Kidney epithelial cell (primary cell): ENCODE results near the gene RAB6B. TPM values are rescaled to one million over a fixed set of nuclear protein-coding genes. Genes with fewer than 3 reads are reported as not detected.

ENCODE experiments used
- DNase-seq: peaks from one replicate; pipeline ENCODE4 v3.0.0-alpha.2; 2010; ENCODE audit warnings: low read depth
- H3K27me3 ChIP-seq: 2 replicates; pipeline ENCODE4 v1.6.0; 2011; ENCODE audit warnings: low read length; ENCODE audit not compliant: control insufficient read depth, insufficient read depth
- H3K36me3 ChIP-seq: 2 replicates; pipeline ENCODE4 v1.5.1; 2011; ENCODE audit warnings: low read length; ENCODE audit not compliant: control insufficient read depth, insufficient read depth
- H3K4me3 ChIP-seq: 2 replicates; pipeline ENCODE4 v1.5.1; 2011; ENCODE audit warnings: low read depth, mild to moderate bottlenecking, control low read depth, low read length
- total RNA-seq: library from RNA; depleted of rRNA; stranded (reverse); fragments of >200 nt; gene quantifications from 2 replicates; pipeline ENCODE4 v1.2.3, GENCODE V29; 2015
- TF ChIP-seq, protein P1 (sequence below): IDR thresholded peaks from 2 replicates; pipeline ENCODE4 v1.5.1; 2011; ENCODE audit warnings: mild to moderate bottlenecking, moderate library complexity, low read length, control low read depth, inconsistent platforms; ENCODE audit not compliant: insufficient read depth, poor library complexity, severe bottlenecking

The RAB6B gene
- total RNA-seq, 1 donor from 2014 or later = 4.4 TPM

DNA sequence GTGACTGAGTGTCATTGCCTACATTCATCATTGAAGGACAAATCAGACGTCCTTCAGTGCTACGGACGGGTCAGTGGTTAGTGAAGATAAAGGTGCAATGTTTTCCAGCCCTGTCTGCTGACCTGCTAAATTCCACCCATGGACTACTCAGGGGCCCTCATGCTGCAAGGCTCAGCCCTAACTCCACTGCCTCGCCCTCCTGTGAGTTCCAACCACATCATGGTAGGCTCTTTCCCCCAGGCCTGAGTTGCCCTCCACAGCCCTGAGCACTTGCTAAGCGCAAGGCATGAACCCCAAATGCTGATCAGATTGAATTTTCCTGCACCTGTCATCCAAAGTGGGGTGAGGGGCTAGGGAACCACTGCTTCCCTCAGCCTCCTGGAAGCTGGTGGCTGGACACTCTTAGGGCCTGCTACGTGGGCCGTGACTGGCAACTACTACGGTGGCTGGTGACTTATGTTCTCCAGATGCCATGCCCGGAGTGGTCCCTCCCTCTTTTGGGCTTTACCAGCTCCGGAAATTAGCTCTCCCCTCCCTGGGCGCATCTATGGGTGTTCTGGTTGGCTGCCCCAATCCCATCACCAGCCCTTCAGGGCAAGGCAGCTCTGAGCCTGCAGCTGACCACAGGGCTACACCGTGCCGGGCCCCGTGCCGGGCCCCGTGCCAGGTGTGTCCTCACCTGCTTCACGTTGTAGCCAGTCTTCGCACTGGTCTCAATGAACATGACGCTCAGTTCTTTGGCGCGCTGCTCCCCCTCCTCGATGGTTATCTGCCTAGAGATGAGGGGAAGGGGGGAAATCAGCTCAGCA is 58.0 kb downstream of the RAB6B start:
- Histone ChIP-seq H3K4me3 (no peak overlapping the region), H3K27me3 (no peaks in the 10 kb centered on the region), H3K36me3 (no peaks in the 10 kb centered on the region)
- no peak for DNase-seq
- TF ChIP-seq, protein P1, sequence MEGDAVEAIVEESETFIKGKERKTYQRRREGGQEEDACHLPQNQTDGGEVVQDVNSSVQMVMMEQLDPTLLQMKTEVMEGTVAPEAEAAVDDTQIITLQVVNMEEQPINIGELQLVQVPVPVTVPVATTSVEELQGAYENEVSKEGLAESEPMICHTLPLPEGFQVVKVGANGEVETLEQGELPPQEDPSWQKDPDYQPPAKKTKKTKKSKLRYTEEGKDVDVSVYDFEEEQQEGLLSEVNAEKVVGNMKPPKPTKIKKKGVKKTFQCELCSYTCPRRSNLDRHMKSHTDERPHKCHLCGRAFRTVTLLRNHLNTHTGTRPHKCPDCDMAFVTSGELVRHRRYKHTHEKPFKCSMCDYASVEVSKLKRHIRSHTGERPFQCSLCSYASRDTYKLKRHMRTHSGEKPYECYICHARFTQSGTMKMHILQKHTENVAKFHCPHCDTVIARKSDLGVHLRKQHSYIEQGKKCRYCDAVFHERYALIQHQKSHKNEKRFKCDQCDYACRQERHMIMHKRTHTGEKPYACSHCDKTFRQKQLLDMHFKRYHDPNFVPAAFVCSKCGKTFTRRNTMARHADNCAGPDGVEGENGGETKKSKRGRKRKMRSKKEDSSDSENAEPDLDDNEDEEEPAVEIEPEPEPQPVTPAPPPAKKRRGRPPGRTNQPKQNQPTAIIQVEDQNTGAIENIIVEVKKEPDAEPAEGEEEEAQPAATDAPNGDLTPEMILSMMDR = no peak

GRCh38 chr3:133836497-133837158 is 59.1 kb downstream of the RAB6B start:
- DNase-seq = no peak
- no peak overlapping the region for H3K4me3 ChIP-seq
- no peaks in the 10 kb centered on the region for H3K36me3 ChIP-seq
- H3K27me3 ChIP-seq = no peaks in the 10 kb centered on the region
- TF ChIP-seq, protein P1 = no peak

GRCh38 chr3:133835961-133836360 is 59.7 kb downstream of the RAB6B start:
- H3K4me3 ChIP-seq = no peak overlapping the region
- TF ChIP-seq, protein P1 = no peak
- no peaks in the 10 kb centered on the region for H3K27me3 ChIP-seq
- H3K36me3 ChIP-seq = no peaks in the 10 kb centered on the region
- no peak for DNase-seq

DNA sequence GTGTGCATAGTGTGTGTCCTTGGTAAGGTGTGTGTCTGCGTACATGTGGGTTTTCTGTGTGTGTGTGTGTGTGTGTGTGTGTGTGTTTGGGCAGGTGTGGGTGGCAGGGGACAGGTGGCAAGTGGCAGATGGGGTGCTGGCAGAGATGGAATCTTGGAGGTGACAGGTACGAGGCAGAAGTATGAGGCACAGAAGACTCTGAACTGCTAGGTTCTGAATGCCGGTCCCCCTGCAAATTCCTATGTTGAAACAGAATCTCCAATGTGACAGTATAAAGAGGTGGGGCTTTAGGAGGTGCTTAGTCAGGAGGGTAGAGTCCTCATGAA is 60.3 kb downstream of the RAB6B start:
- no peak for DNase-seq
- no peaks in the 10 kb centered on the region for H3K27me3 ChIP-seq

GRCh38 chr3:133834621-133835417 is 60.9 kb downstream of the RAB6B start:
- no peak for DNase-seq
- H3K36me3 ChIP-seq = no peaks in the 10 kb centered on the region

More for the DNA sequence above, 60.3 kb downstream of the RAB6B start:
- no peak overlapping the region for H3K4me3 ChIP-seq
- TF ChIP-seq, protein P1 = no peak
- H3K36me3 ChIP-seq = no peaks in the 10 kb centered on the region

More at GRCh38 chr3:133834621-133835417, 60.9 kb downstream of the RAB6B start:
- TF ChIP-seq, protein P1 = no peak
- Histone ChIP-seq H3K27me3 (no peaks in the 10 kb centered on the region), H3K4me3 (no peak overlapping the region)
